Effector memory CD4-positive, alpha-beta T cell (primary cell): ENCODE results near the gene DERL3.

Experiments used
- DNase-seq, 3 donors: peaks; one replicate each; pipeline ENCODE4 v3.0.0-alpha.2; 2020
- H3K27ac ChIP-seq: 2 replicates; pipeline ENCODE4 v1.7.0; 2013; ENCODE audit warnings: mild to moderate bottlenecking, low read length, moderate library complexity; ENCODE audit not compliant: insufficient read depth, poor library complexity, severe bottlenecking
- H3K27me3 ChIP-seq: replicated peaks from 2 replicates; pipeline ENCODE4 v1.7.0; 2013; ENCODE audit warnings: mild to moderate bottlenecking, low read length; ENCODE audit not compliant: insufficient read depth, control insufficient read depth, poor library complexity, severe bottlenecking
- H3K36me3 ChIP-seq: 2 replicates; pipeline ENCODE4 v1.7.0; 2013; ENCODE audit warnings: mild to moderate bottlenecking, low read length, moderate library complexity; ENCODE audit not compliant: control insufficient read depth, insufficient read depth
- H3K4me1 ChIP-seq: 2 replicates; pipeline ENCODE4 v1.7.0; 2013; ENCODE audit warnings: low read length, mild to moderate bottlenecking; ENCODE audit not compliant: control insufficient read depth, insufficient read depth, poor library complexity, severe bottlenecking
- H3K4me3 ChIP-seq: 2 replicates; pipeline ENCODE4 v1.7.0; 2013; ENCODE audit warnings: low read length, low read depth, mild to moderate bottlenecking; ENCODE audit not compliant: insufficient read depth, poor library complexity, severe bottlenecking
- H3K9me3 ChIP-seq: 2 replicates; pipeline ENCODE4 v1.7.0; 2013; ENCODE audit warnings: mild to moderate bottlenecking, low read length, moderate library complexity; ENCODE audit not compliant: control insufficient read depth

The DERL3 gene

GRCh38 chr22:23837911-23838680 lies 710 bp downstream of the DERL3 start:
- no peak overlapping the region for H3K27ac ChIP-seq
- H3K36me3 ChIP-seq, result peaks cover 17% of the 10 kb centered on the region
- H3K4me3 ChIP-seq, result peak overlapping the region; percentile 56

GRCh38 chr22:23837496-23837859 lies 1.3 kb downstream of the DERL3 start:
- Histone ChIP-seq H3K9me3 (no peaks in the 10 kb centered on the region), H3K4me1 (peaks cover 8% of the 10 kb centered on the region), H3K36me3 (peaks cover 19% of the 10 kb centered on the region), H3K27ac (no peak overlapping the region), H3K4me3 (no peak overlapping the region), H3K27me3 (no peaks in the 10 kb centered on the region)
- DNase-seq, result no peak

More at GRCh38 chr22:23837911-23838680, 710 bp downstream of the DERL3 start:
- no peaks in the 10 kb centered on the region for H3K27me3 ChIP-seq
- H3K4me1 ChIP-seq, result peaks cover 8% of the 10 kb centered on the region
- no peaks in the 10 kb centered on the region for H3K9me3 ChIP-seq
- DNase-seq, result no peak

DNA sequence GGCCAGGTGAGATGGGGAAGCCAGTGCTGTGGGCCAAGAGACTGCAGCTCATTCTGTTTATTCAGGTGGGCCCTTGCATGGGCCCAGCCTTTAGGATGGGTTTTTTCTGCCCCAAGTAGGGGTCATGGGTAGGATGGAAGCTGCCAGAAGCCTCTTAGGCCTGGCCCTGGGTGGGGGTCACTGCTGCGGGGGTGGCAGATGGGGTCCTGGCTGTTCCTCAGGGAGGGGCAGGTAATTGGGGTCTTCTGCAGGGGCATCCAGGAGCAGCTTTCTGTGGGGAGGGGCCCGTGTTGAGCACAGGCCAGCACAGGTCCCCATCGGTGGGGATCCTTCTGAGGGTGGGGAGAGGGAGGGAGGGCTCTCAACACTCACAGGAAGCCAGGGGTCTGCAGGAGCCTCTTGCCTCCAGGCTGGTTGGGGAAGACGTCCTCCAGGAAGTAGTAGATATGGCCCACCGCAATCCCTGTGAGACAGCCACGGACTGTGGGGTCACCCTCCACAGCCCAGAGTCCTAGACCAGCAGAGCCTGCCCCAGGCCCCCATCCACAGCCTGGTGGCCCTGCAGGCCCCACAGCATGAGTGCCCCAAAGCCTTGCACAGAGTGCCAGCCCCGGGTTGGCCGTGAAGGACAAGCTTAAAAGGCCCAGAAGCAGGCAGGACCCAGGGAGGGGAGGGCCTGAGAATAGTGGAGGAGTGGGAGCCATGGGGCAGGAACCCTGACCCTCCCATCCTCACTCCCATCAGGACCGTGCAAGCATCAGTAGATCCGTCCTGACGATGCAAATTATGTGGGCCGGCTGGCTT lies 1.9 kb downstream of the DERL3 start:
- Histone ChIP-seq H3K27ac (no peak overlapping the region), H3K9me3 (no peaks in the 10 kb centered on the region), H3K4me1 (peaks cover 8% of the 10 kb centered on the region), H3K36me3 (peaks cover 24% of the 10 kb centered on the region), H3K27me3 (no peaks in the 10 kb centered on the region), H3K4me3 (no peak overlapping the region)
- no peak for DNase-seq

DNA sequence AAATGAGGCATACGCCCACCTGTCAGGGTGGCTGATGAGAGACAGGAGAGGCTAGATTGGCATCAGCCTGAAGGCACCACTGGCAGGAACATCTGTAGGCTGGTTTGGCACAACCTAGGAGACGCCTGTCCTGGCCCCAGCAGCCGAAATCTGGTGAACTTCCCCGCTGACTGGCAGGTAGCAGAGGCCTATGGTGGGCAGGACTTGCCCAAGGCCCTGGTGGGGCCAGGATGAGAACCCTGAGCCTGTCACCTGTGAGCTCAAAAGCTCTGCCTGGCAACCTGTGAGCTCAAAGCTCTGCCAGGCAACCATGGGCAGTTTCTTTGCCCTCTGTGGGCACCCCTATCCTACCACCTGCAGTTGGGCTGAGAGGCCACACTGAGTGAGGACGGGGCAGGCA lies 2.5 kb downstream of the DERL3 start:
- Histone ChIP-seq H3K4me3 (no peak overlapping the region), H3K9me3 (no peaks in the 10 kb centered on the region), H3K27me3 (no peaks in the 10 kb centered on the region), H3K4me1 (peaks cover 8% of the 10 kb centered on the region), H3K36me3 (peaks cover 27% of the 10 kb centered on the region), H3K27ac (no peak overlapping the region)
- DNase-seq, result no peak

- Histone ChIP-seq H3K27me3 (no peaks in the 10 kb centered on the region), H3K36me3 (peaks cover 27% of the 10 kb centered on the region), H3K4me1 (peaks cover 8% of the 10 kb centered on the region), H3K4me3 (no peak overlapping the region), H3K27ac (no peak overlapping the region), H3K9me3 (no peaks in the 10 kb centered on the region)
- DNase-seq, result no peak
Measured at GRCh38 chr22:23835484-23836144, 3.2 kb downstream of the DERL3 start.

DNA sequence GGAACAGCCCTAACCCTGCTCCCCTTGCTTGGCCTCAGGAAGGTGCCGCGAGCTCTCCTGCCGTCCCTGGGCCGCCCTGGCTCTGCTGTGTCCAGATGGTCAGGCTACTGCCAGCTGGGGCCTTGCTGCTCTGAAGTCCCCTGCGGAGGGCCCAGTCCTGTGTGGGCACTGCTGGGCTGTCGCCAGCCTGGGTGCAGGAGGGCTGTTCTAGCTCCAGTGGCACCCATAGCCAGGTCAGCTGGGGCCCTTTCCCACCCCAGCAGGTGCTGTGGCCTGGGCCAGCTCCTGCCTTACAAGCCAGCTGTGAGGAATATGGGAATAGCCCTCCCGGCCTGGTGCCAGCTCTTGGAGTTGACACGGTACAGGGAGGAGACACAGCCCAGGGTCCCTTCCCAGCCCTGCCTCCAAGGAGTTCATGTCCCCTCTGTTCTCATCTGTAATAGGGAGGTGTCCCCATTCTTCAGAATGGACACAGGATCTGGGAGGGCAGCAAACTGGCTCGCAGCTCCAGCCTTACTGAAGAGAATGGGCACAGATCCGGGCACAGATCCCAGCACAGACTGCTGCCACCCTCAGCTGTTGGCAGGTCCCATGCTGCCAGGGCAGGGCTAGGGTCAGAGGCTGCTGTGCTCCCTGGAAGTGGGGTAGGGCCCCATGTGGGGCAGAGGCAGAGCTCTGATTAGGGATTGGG lies 3.9 kb downstream of the DERL3 start:
- H3K4me1 ChIP-seq, result peaks cover 8% of the 10 kb centered on the region
- no peak overlapping the region for H3K27ac ChIP-seq
- peaks cover 31% of the 10 kb centered on the region for H3K36me3 ChIP-seq

DNA sequence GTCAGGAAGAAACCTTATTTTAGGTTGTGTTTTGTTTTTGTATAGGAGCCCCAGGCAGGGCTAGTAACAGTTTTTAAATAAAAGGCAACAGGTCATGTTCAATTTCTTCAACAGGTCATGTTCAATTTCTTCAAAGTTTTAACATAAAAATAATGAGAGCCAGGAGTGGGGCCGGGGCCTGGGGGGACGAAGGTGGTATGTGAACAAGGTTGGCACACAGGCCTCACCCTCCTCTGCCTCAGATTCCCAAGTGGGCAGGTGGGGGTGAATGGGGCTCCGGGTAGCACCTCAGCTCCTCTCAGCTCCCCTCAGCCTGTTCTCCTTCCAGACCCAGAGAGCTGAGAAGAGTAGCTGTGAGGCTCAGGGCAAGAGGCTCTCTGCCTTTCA lies 4.4 kb downstream of the DERL3 start:
- Histone ChIP-seq H3K4me3 (no peak overlapping the region), H3K4me1 (peaks cover 7% of the 10 kb centered on the region), H3K36me3 (peaks cover 33% of the 10 kb centered on the region), H3K27ac (no peak overlapping the region), H3K27me3 (no peaks in the 10 kb centered on the region), H3K9me3 (no peaks in the 10 kb centered on the region)
- DNase-seq, result no peak

More for the DNA sequence above, 3.9 kb downstream of the DERL3 start:
- no peak for DNase-seq
- no peaks in the 10 kb centered on the region for H3K27me3 ChIP-seq
- no peaks in the 10 kb centered on the region for H3K9me3 ChIP-seq
- H3K4me3 ChIP-seq, result no peak overlapping the region

DNA sequence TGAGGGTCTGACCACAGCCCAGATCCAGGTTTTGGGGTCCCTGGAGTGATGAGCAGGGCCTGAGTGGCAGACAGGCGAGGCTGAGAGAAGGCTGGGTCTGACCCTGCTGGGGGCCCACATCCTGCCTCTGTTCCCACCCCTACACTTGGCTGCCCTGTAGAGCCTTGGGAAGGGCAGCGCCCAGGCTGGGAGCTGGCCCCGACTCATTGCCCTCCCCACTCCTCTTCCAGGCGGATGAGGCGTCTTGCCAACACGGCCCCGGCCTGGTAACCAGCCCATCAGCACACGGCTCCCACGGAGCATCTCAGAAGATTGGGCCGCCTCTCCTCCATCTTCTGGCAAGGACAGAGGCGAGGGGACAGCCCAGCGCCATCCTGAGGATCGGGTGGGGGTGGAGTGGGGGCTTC lies 4.9 kb downstream of the DERL3 start:
- peaks cover 5% of the 10 kb centered on the region for H3K4me1 ChIP-seq
- H3K27me3 ChIP-seq, result no peaks in the 10 kb centered on the region
- no peak for DNase-seq
- H3K4me3 ChIP-seq, result no peak overlapping the region
- peaks cover 33% of the 10 kb centered on the region for H3K36me3 ChIP-seq
- H3K27ac ChIP-seq, result no peak overlapping the region
- no peaks in the 10 kb centered on the region for H3K9me3 ChIP-seq

DNA sequence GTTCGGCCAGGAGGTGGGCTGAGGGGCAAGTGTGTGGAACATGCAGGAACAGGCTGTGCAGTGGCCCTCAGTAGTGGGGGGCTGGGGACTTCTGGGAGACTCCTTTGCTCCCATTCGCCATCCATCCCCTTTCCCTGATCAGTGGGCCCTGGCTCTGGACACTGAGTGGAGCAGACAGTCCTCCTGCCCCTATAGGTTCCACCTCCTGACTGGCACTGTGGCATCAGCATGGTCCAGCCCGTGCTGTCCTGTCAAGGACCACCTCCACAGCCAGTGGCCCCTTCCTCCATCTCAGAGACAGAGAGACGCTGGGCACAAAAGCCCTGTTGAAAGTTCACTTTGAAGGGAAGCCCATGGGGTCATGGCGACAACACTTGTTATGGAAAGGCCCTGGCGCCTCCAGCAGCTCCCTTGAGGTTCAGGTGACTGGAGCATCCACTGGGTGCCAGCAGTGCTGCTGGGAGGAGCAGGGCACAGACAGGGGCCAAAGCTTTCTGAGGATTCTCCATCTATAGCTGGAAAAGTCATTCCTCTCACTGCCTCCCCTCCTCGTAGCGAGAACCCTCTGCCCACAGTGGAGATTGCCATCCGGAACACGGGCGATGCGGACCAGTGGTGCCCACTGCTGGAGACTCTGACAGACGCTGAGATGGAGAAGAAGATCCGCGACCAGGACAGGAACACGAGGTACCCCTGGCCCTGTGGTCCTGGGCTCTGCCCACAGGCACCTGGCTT lies 5.6 kb downstream of the DERL3 start:
- Histone ChIP-seq H3K27ac (no peak overlapping the region), H3K36me3 (peaks cover 38% of the 10 kb centered on the region)

More for the DNA sequence above, 5.6 kb downstream of the DERL3 start:
- Histone ChIP-seq H3K9me3 (no peaks in the 10 kb centered on the region), H3K27me3 (no peaks in the 10 kb centered on the region), H3K4me1 (peaks cover 4% of the 10 kb centered on the region), H3K4me3 (no peak overlapping the region)
- no peak for DNase-seq
